SK-MEL-5 (cell line): ENCODE measurements around the gene SPEM3. TPM values are rescaled to one million over a fixed set of nuclear protein-coding genes. Genes with fewer than 3 reads are reported as not detected.
A peak's percentile ranks its signal among the peaks of the same experiment; 100 is the strongest.

Experiments
- DNase-seq: peaks from one replicate; pipeline ENCODE4 v3.0.0-alpha.2; 2016; ENCODE audit warnings: low read depth, low spot score
- in situ Hi-C: cut with HindIII; loops from 2 replicates; pipeline ENCODE4 v1.10.0; 2016; ENCODE audit warnings: low sequenced_read_pairs, high pct_unique_total_duplicates, low pct_unique_long_range_greater_than_20kb
- total RNA-seq: library from RNA; depleted of rRNA; stranded (reverse); fragments of >200 nt; shearing (Covaris generic); gene quantifications from 2 replicates; pipeline ENCODE4 v1.2.3, GENCODE V29; 2014

SPEM3 gene
- total RNA-seq, 1 experiment from 2014 or later = not detected

- no peak for DNase-seq
- in situ Hi-C loops = no loop called here
Measured at GRCh38 chr17:7415784-7416183, 12.9 kb upstream of the SPEM3 start.

- no peak for DNase-seq
- in situ Hi-C loops = no loop called here
Measured at GRCh38 chr17:7416323-7416722, 12.3 kb upstream of the SPEM3 start.

- in situ Hi-C loops = no loop called here
- no peak for DNase-seq
Measured at GRCh38 chr17:7417056-7417655, 11.5 kb upstream of the SPEM3 start.

DNA sequence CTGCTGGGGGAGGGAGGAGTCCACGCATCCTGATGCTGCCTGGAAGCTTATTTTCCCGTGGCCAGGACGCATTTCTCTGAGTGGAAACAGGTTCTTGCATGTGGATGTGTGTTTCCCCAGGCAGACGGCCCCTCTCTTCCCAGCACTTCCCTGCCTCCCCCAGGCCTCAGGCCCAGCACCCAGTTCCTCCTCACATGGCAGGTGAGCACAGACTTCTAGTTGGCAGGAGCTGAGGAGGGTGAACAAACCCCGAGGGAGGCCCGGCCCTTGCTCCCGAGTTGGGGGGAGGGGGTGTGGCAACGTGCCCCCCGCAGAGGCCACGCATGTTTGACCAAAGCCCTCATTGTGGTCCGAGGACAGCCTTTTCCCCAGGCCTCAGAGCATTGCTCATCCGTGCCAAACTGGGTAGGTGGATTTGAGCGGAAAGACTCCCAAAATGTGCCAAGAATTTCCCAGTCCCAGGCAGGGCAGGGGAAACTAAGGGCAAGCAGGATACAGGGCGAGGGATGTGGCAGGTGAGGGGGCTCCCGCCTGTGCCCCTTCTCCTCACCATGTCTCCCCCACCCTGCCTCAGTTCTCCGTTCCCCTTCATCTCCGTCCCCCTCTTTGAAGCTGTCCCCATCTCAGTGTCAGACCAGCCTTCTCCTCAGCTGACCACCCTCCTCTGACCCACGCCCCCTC lies 10.0 kb upstream of the SPEM3 start:
- no peak for DNase-seq
- in situ Hi-C loops = no loop called here

DNA sequence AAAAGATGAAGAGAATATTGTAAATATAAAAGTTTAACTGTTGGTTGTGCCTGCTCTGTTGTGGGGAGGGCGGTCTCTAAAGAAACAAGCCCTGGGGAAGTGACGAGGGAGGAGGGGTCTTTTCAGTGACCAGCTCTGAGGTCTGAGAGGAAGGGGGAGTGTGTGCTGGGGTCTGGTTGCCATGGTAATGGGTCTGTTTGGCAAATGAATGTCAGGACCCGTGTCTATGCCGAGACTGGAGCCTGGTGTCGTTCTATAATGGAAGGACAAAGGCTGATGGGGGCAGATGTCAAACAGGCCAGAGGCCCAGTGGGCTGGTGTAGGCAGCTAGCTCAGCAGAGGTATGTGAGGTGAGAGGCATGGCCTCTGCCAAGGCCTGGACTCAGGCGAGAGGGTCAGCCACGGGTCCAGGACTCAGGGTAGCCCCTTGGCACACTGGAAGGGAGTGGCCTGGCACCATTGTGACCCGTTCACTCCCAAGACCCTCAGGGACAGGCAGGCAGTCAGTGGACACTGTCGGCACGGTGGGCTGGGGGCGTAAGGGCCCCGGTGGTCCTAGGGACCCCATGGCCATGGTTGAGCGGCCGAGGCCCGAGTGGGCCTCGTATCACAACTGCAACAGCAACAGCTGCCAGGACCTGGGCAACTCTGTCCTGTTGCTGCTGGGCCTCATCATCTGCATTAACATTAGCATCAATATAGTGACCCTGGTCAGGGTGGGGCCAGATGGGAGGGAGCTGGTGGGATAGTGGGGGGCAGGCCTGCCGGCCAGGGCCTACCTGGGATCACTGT lies 8.6 kb upstream of the SPEM3 start, which contains the start of gene SPEM1:
Gene SPEM1, plus strand, starts transcription at position 506 of the 792 bp plus-strand sequence. Its CDS starts 61 bp downstream, at position 567.
- DNase-seq = no peak
- in situ Hi-C loops = no loop called here

- DNase-seq = no peak
- in situ Hi-C loops = no loop called here
Measured at GRCh38 chr17:7421186-7421585, 7.5 kb upstream of the SPEM3 start.

GRCh38 chr17:7423679-7424078 lies 5.0 kb upstream of the SPEM3 start:
- no peak for DNase-seq
- in situ Hi-C loops = no loop called here

- in situ Hi-C loops = no loop called here
- no peak for DNase-seq
Measured at GRCh38 chr17:7425316-7425715, 3.3 kb upstream of the SPEM3 start, which contains the start of gene SPEM2. SPEM2 (plus strand) TSS chr17:7425616; CDS start chr17:7425689, 73 bp downstream.

DNA sequence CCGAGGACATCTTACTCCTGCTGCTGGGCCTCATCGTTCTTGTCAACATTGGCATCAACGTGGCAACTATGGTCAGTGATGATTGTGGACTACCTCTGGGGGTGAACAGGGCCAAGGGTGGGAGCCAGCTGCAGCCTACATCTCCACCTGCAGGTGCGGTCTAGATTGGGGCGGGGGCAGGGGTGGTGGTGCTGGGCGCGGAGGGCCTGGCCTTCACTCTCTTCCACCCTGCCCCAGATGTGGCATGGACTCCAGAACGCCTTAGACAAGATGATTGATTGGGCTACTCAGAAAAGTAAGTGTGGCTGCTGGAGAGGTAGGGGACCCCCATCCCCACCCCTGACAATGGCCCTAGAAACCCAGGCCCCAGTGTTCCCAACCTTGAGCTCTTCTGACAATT lies 2.9 kb upstream of the SPEM3 start:
- no peak for DNase-seq
- in situ Hi-C loops = no loop called here

GRCh38 chr17:7426203-7426863 lies 2.3 kb upstream of the SPEM3 start:
- in situ Hi-C loops = no loop called here
- no peak for DNase-seq

DNA sequence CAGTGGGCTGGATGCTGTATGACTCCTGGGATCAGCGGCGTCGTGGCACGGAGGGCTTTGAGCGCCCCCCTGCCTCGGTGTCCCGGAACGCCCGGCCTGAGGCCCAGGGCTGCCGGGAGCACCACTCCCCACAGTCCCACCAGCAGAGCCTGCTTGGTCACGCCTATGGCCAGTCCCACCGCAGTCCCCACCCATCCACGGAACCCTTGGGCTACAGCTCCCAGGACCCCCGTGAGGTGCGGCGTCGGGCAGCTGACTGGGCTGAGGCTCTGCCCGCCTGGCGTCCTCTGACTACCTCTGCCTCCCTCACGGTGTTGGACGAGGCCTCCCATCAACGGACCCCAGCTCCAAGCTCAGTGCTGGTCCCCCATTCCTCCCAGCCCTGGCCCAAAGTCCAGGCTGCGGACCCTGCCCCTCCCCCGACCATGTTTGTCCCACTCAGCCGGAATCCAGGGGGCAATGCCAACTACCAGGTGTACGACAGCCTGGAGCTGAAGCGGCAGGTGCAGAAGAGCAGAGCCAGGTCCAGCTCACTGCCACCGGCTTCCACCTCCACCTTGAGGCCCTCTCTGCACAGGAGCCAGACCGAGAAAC lies 1.7 kb upstream of the SPEM3 start:
- no peak for DNase-seq
- in situ Hi-C loops = no loop called here

DNA sequence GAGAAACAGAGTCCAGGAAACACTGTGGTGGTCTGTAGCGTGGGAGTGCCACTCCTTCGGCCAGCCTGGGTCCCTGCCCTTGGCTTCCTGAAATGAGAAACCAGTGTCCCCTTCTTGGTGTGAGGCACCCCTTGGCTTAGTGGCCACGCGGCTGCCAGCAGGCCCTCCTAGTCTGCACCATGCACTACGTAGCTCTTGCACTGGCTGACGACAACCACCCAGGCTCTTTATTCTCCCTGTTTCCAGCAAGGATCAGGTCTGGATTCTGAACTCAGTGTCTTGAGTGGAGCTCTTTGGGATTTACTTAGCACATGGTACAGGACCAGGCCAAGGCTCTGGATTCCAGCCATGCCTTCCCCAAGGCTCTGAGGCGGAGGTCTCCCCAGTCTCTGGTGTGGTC lies 1.1 kb upstream of the SPEM3 start:
- DNase-seq = no peak
- in situ Hi-C loops = no loop called here

GRCh38 chr17:7429722-7430121 lies 1.1 kb downstream of the SPEM3 start:
- in situ Hi-C loops = no loop called here
- DNase-seq = no peak

DNA sequence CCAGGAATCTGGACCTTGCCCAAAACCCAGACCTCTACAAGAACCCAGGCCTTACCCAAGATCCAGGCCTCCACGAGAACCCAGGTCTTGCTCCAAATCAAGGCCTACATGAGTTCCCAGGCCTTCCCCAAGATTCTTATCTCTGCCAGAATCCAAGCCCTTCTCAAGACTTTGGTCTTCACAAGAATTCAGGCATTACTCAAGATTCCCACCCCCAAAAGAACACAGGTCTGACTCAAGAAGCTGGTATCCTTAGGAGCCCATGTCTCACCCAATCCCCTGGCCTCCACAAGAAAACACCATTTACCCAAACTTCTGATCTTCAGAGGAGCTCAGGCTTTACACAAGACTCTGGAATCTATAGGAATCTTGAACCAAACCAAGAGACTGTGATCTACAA lies 2.6 kb downstream of the SPEM3 start:
- no peak for DNase-seq
- in situ Hi-C loops = no loop called here

DNA sequence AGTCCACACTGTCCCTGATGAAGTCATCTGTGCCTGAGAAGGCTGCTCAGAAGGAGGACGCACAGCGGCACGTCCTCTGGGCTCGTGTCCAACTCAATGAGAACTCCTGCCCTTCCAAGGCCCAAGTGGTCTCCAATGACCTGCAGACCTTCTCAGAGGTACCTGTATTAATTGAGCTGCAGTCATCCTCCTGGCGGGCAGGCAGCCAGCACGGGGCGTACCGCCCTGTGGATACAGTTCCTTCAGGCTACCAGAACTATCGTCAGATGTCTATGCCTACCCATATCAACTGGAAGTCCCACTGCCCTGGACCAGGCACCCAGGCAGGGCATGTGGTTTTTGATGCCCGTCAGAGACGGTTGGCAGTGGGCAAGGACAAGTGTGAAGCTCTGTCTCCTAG lies 3.6 kb downstream of the SPEM3 start:
- in situ Hi-C loops = no loop called here
- no peak for DNase-seq

GRCh38 chr17:7435676-7436555 lies 7.3 kb downstream of the SPEM3 start:
- in situ Hi-C loops = no loop called here

More at GRCh38 chr17:7435676-7436555, 7.3 kb downstream of the SPEM3 start:
- peak; percentile 29 for DNase-seq
